Lung (tissue), 13 donors: Measurements from ENCODE around the gene PIRT. TPM values are rescaled to one million over a fixed set of nuclear protein-coding genes. Genes with fewer than 3 reads are reported as not detected.
A peak's percentile ranks its signal among the peaks of the same experiment; 100 is the strongest.

Source experiments
- ATAC-seq: fragments of 200-7000 bp; cut with Tn5 transposase; one replicate; pipeline ENCODE4 v1.9.1; 2020; ENCODE audit warnings: moderate number of reproducible peaks; ENCODE audit not compliant: insufficient read depth, low FRiP score
- DNase-seq, 3 donors: peaks; one replicate each; pipeline ENCODE4 v3.0.0-alpha.2; 2013 to 2017
- H3K27ac ChIP-seq, 2 donors: one replicate each; pipeline ENCODE4 v1.5.1; 2013; ENCODE audit warnings: mild to moderate bottlenecking in 2 of 2, moderate library complexity in 2 of 2, control low read depth in 1 of 2, inconsistent platforms in 1 of 2, low read depth in 1 of 2, low read length in 1 of 2
- H3K27me3 ChIP-seq, 3 donors: one replicate each; pipeline ENCODE4 v1.5.1; 2013; ENCODE audit warnings: low read length in 2 of 3; ENCODE audit not compliant: control insufficient read depth in 3 of 3, insufficient read depth in 3 of 3
- H3K36me3 ChIP-seq, 4 donors: one replicate each; pipeline ENCODE4 v1.5.1; 2013; ENCODE audit warnings: low read length in 4 of 4, mild to moderate bottlenecking in 1 of 4, moderate library complexity in 1 of 4; ENCODE audit not compliant: control insufficient read depth in 4 of 4, insufficient read depth in 4 of 4
- H3K4me1 ChIP-seq, 5 donors: one replicate each; pipeline ENCODE4 v1.5.1; 2013; ENCODE audit warnings: low read length in 5 of 5, mild to moderate bottlenecking in 2 of 5, moderate library complexity in 1 of 5; ENCODE audit not compliant: control insufficient read depth in 5 of 5, insufficient read depth in 5 of 5
- H3K4me3 ChIP-seq: one replicate; pipeline ENCODE4 v1.5.1; 2013; ENCODE audit warnings: mild to moderate bottlenecking, control low read depth, moderate library complexity
- H3K9ac ChIP-seq, 2 donors: one replicate each; pipeline ENCODE4 v1.5.1; 2013; ENCODE audit warnings: low read length in 2 of 2, control low read depth in 1 of 2; ENCODE audit not compliant: insufficient read depth in 1 of 2
- H3K9me3 ChIP-seq, 4 donors: one replicate each; pipeline ENCODE4 v1.5.1; 2013; ENCODE audit warnings: low read length in 3 of 4, mild to moderate bottlenecking in 1 of 4, moderate library complexity in 1 of 4; ENCODE audit not compliant: control insufficient read depth in 4 of 4, insufficient read depth in 3 of 4
- CTCF ChIP-seq: IDR thresholded peaks from 2 replicates; pipeline ENCODE4 v1.5.1; 2012; ENCODE audit warnings: mild to moderate bottlenecking; ENCODE audit errors: control extremely low read depth, extremely low read depth
- WGBS, 2 donors: extraction: QIAGEN DNeasy Blood & Tissue Kit; methylation state at CpG; one replicate each; pipeline ENCODE4 v1.1.7; 2013; 5-methylcytosine and 5-hydroxymethylcytosine counted together
- polyA plus RNA-seq, 2 donors: library from polyadenylated mRNA; stranded (reverse); fragments of 200-250 nt; gene quantifications; one replicate each; pipeline ENCODE4 v1.2.1, GENCODE V29; 2013
- small RNA-seq: library from RNA; depleted of rRNA; stranded (forward); fragments of <200 nt; gene quantifications from one replicate; pipeline ENCODE3, GENCODE V24; 2014; ENCODE audit warnings: low replicate concordance
- total RNA-seq, 2 donors: library from RNA; depleted of rRNA in 1 of 2; stranded (reverse); fragments of >200 nt in 1 of 2; gene quantifications; one replicate each; pipeline ENCODE4 v1.2.1, GENCODE V29; 2014 to 2021
- donor health status: control.
- donor health status: control.
- donor health status: Bipolar disorder and iron deficiency.
- donor health status: healthy.
- donor health status: DM: yes; HTN: yes; CAD: no.

PIRT gene
- total and polyA plus RNA-seq, 4 donors: 0.26 TPM; not detected in 3

GRCh38 chr17:10775740-10776356, 62.0 kb downstream of the PIRT start:
- no peak overlapping the region for H3K27ac ChIP-seq
- no peaks in the 10 kb centered on the region for H3K36me3 ChIP-seq
- no peak for ATAC-seq
- H3K9me3 ChIP-seq: peaks cover 0 to 11% (median 0%) of the 10 kb centered on the region in 4 donors
- H3K27me3 ChIP-seq: no peaks in the 10 kb centered on the region
- H3K9ac ChIP-seq: no peak overlapping the region
- no peak for TF ChIP-seq CTCF
- no peak overlapping the region for H3K4me3 ChIP-seq
- WGBS, 2 donors: 69 to 81% methylated on average over 5 of the region's 5 CpGs
- DNase-seq: no peak
- peaks cover 0 to 6% (median 0%) of the 10 kb centered on the region in 5 donors for H3K4me1 ChIP-seq

- H3K9ac ChIP-seq: no peak overlapping the region
- TF ChIP-seq CTCF: no peak
- H3K9me3 ChIP-seq: peaks cover 0 to 11% (median 0%) of the 10 kb centered on the region in 4 donors
- H3K27me3 ChIP-seq: no peaks in the 10 kb centered on the region
- ATAC-seq: no peak
- DNase-seq: no peak
- peaks cover 0 to 6% (median 0%) of the 10 kb centered on the region in 5 donors for H3K4me1 ChIP-seq
- H3K4me3 ChIP-seq: no peak overlapping the region
- WGBS, 2 donors: 91% methylated on average over 4 of the region's 4 CpGs
- H3K27ac ChIP-seq: no peak overlapping the region
- no peaks in the 10 kb centered on the region for H3K36me3 ChIP-seq
Observed at GRCh38 chr17:10775058-10775457, 62.8 kb downstream of the PIRT start.

- H3K9ac ChIP-seq: no peak overlapping the region
- WGBS, 2 donors: 82 to 86% methylated on average over 2 of the region's 2 CpGs
- no peak for TF ChIP-seq CTCF
- ATAC-seq: no peak
- H3K27me3 ChIP-seq: no peaks in the 10 kb centered on the region
- H3K4me3 ChIP-seq: no peak overlapping the region
- DNase-seq: peak in 2 of 3 donors; percentile 18 to 20
- no peaks in the 10 kb centered on the region for H3K36me3 ChIP-seq
- H3K4me1 ChIP-seq: peaks cover 0 to 6% (median 0%) of the 10 kb centered on the region in 5 donors
- peaks cover 0 to 14% (median 0%) of the 10 kb centered on the region in 4 donors for H3K9me3 ChIP-seq
- H3K27ac ChIP-seq: no peak overlapping the region
Observed at GRCh38 chr17:10773391-10773790, 64.5 kb downstream of the PIRT start.

Small RNAs within 50 kb of the gene (small RNA-seq; reads per million reads assigned to genes)
- gene AC015908.2 (not detected), gene RNU6-1065P (not detected), gene TMEM238L (not detected)

Other genes starting within 250 kb of the PIRT start
- 1 to 10 TPM; 1.0 to 1.7 TPM for gene MYH3, start 180.8 kb downstream of the PIRT start, total RNA-seq
- 1 to 10 TPM; 1.7 to 2.8 TPM for gene MYH3, start 180.8 kb downstream of the PIRT start, polyA plus RNA-seq
- 10 to 100 TPM; 29.6 to 30.5 TPM for gene SCO1, start 140.6 kb downstream of the PIRT start, total RNA-seq
- gene SCO1, start 140.6 kb downstream of the PIRT start, polyA plus RNA-seq: 10 to 100 TPM in 1 of 2 donors, 1 to 10 TPM in 1; 5.9 to 21.4 TPM
- gene ADPRM, start 140.5 kb downstream of the PIRT start, total RNA-seq: 10 to 100 TPM in 1 of 2 donors, 1 to 10 TPM in 1; 5.5 to 13.9 TPM
- gene ADPRM, start 140.5 kb downstream of the PIRT start, polyA plus RNA-seq: 10 to 100 TPM in 1 of 2 donors, 1 to 10 TPM in 1; 5.0 to 10.4 TPM
- 10 to 100 TPM in 1 of 2 donors, 1 to 10 TPM in 1; 2.8 to 13.8 TPM for gene TMEM220, start 108.1 kb downstream of the PIRT start, total RNA-seq
- gene TMEM220, start 108.1 kb downstream of the PIRT start, polyA plus RNA-seq: 10 to 100 TPM in 1 of 2 donors, 1 to 10 TPM in 1; 3.7 to 10.5 TPM
- not detected for gene TMEM238L, start 34.0 kb downstream of the PIRT start, total RNA-seq
- gene TMEM238L, start 34.0 kb downstream of the PIRT start, polyA plus RNA-seq: under 1 TPM in 1 of 2 donors, not detected in 1; 0.05 TPM